NB4 (cell line): ENCODE results near the gene GRAMD2A.

Experiments
- CTCF ChIP-seq: IDR thresholded peaks from one replicate; pipeline ENCODE4 v1.5.1; 2012; ENCODE audit warnings: low read depth, low read length
- MAX ChIP-seq: IDR thresholded peaks from 2 replicates; pipeline ENCODE4 v1.6.1; 2011; ENCODE audit warnings: low read depth, low read length
- MYC ChIP-seq: IDR thresholded peaks from 2 replicates; pipeline ENCODE4 v1.6.1; 2011; ENCODE audit warnings: low read depth, low read length
- POLR2A ChIP-seq: IDR thresholded peaks from 2 replicates; pipeline ENCODE4 v1.6.1; 2011; ENCODE audit warnings: mild to moderate bottlenecking; ENCODE audit not compliant: insufficient read length; ENCODE audit errors: extremely low read depth

- TF ChIP-seq CTCF = no peak
- TF ChIP-seq POLR2A = no peak
- no peak for TF ChIP-seq MAX
- TF ChIP-seq MYC = no peak
These were observed 20.8 kb downstream of the GRAMD2A start for GRCh38 chr15:72176743-72177142.
